GM20000 (cell line): Measurements from ENCODE around the gene CATSPERE.

Experiments used
- DNase-seq: peaks from one replicate; pipeline ENCODE4 v3.0.0; 2012; ENCODE audit warnings: low spot score
- TF ChIP-seq, protein P1 (sequence below): IDR thresholded peaks from 2 replicates; pipeline ENCODE4 v1.5.1; 2012; ENCODE audit warnings: mild to moderate bottlenecking, control low read depth; ENCODE audit errors: extremely low read depth, missing control alignments

CATSPERE gene

DNA sequence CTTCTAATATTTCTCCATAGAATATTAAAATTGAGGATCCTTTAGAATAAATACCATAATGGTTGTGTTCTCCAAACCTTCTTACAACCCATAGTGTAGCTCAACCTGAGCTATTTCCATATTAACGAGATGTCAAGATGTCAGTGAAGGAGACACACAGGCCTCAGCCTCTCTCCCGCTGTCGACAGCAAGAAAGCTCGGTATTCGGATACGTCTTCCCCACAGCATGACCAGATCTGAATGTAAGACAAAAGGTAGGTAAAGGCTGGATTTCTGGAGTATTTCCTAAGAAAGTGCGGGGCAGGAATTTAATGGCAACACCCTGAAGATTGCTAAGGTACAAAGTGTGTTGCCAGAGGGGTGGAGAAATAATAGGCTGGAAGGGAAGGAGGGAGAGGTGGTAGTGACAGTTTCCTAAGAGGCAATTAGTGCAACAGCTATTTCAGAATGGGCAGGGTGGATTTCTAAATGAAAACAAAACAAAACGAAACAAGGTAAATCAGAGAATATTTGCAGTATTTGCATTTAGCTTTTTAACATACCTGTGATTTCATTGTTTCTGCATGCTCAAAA, 11.1 kb upstream of the CATSPERE start:
- no peak for DNase-seq
- TF ChIP-seq, protein P1, sequence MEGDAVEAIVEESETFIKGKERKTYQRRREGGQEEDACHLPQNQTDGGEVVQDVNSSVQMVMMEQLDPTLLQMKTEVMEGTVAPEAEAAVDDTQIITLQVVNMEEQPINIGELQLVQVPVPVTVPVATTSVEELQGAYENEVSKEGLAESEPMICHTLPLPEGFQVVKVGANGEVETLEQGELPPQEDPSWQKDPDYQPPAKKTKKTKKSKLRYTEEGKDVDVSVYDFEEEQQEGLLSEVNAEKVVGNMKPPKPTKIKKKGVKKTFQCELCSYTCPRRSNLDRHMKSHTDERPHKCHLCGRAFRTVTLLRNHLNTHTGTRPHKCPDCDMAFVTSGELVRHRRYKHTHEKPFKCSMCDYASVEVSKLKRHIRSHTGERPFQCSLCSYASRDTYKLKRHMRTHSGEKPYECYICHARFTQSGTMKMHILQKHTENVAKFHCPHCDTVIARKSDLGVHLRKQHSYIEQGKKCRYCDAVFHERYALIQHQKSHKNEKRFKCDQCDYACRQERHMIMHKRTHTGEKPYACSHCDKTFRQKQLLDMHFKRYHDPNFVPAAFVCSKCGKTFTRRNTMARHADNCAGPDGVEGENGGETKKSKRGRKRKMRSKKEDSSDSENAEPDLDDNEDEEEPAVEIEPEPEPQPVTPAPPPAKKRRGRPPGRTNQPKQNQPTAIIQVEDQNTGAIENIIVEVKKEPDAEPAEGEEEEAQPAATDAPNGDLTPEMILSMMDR: no peak

DNA sequence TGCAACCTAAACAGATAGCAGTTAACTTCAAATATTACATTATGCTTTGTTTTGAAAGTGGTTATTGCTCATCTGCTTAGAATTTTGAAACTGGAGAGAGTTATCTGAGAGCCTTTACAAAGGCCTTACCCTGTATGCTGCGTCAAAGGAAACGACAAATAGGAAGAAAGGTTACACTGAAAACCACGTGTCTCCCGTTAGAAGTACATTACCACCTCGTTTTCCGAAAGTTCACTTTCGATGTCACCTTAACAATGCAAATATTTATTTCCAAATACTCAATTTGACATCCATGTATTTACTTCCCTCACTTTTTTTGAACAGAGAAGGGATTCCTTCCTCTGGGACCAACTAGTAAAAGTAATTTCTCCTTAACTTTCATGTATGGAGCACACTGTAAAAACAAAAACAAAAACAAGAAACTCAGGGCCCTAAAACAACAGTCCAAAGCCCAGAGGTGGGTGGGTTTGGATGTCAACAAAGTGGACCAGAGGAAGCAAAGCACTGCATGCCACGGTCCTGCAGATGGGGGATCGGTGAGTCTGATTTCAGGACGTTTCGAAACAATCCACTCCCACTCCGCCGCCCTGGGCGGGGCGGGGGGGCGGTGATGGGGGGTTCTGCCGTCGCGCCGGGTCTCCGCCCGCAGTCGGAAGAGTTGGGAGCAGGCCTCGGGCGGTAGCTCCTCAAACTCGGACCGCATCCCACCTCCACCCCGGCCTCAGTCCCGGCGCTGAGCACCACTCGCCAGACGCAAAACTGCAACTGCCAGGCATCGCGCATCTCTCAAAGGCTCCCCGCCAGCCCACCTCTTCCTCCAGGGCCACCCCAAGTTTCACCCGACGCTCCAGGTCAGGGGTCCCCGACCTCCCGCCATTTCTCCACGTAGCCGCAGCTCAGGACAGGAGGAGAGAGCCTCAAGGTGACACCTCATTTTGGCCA, 10.2 kb upstream of the CATSPERE start:
- TF ChIP-seq, protein P1: no peak
- peak; percentile 46 for DNase-seq

DNA sequence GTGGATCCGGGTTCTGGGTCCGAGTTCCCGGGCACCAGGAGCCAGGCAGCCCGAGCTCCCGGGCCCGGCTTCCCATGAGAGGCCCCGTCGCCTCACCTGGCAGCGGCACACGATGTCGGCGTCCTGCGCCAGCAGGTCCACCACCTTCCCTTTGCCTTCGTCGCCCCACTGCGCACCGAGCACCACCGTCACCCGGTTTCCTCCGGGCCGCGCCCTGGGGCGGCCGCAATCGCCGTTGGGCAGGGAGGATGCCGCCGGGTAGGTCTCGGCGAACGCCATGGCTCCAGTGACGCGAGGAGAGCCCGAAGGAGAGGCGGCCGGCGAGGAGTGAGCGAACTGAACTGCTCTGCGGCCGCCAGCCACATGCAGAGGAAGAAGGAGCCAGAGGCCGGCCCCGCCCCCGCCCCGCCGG, 9.5 kb upstream of the CATSPERE start, which contains the start of gene ADSS2:
Gene ADSS2, minus strand, starts transcription at position 371 of the 412 bp plus-strand sequence. Its CDS starts 92 bp downstream, at position 279.
- TF ChIP-seq, protein P1: no peak

DNA sequence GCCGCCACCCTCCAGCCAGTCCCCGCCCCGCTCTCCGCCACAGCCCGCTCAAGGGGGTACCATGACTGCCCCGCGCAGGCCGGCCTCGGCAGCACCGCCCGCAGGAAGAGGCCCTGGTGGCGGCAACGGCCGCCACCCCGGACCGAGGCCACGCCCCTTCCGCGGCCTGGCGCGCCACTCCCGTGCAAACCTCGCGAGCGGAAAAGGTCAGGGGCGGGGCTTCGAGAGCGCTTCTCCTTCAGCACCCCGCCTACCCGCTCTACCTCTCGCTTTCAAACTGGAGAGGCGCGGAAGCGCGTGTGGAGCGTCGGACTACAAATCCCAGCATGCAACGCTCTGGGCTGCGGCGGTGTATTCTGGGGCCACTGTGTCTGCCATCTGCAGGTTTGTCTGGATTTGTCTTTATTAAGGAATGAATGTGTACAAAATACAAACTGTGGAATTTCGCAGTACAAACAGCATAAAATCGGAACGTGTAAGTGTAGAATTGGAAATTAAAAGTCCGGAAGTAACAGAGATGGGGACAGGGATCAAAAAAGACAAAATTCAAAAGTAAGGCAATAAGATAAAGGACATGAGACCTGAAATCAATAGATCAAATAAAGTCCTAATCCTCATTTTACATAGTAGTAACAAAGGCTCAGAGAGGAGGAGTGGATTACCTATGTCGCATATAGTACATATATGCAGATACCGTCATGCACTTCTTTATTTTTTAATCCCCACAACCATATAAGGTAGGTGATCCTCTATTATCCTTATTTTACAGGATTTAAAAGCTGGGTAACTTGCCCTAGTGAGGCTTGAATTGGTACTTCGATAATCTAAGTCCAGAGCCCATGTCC, 8.9 kb upstream of the CATSPERE start:
- DNase-seq: peak; percentile 98
- TF ChIP-seq, protein P1: peak; percentile 44

More for the DNA sequence above, 9.5 kb upstream of the CATSPERE start, which contains the start of gene ADSS2:
- no peak for DNase-seq

DNA sequence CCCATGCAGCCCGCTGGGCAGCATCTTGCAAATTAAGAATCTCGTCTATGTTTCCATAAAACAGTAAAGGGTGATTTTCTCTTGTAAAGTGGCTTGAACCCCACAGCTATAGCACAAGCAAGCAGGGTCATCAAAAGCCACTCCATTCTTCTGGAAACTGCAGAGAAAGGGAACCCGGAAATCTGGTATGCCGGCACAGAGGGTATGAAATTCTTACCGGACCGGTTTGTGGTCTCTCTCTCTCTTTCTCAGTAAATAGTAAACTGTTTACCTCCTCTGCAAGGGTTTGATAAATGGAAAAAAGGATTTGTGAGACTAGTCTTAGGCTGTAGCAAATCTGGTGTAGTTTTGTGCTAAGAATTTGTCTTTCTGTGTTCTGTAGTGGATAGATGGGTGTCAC, 6.7 kb upstream of the CATSPERE start:
- TF ChIP-seq, protein P1: no peak
- DNase-seq: no peak

DNA sequence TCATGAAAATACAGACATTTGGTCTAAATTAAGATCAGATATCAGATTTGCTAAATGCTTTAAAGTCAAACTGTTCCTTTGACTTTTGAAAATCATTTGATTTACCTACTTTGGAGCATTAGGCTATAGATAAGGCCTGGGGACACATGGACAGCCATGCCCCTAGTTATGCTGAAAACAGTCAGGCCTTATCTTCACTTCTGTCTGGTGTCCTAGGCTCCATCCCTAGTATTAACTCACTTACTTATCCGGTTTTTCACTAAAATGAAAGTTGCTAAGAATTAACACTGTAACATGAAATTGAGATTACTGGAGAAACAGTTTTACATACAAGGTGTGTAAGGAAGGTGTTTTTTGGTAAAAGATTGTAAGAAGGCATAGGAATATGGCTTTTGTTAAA, 4.5 kb upstream of the CATSPERE start:
- TF ChIP-seq, protein P1: no peak
- no peak for DNase-seq
